NOMO-1 treated with DMSO at 0.1 percent for 48 hours (cell line): ENCODE results near the gene RNU5B-1.
"Not testable (repeated sequence)": the region's sequence is repeated elsewhere in the genome, so short reads cannot be mapped to it uniquely, and the experiment has no call there.

Experiments
- DNase-seq: peaks from one replicate; lab custom pipeline; 2025; ENCODE audit not compliant: unreplicated experiment; lab: John Stamatoyannopoulos, UW

Gene RNU5B-1

DNA sequence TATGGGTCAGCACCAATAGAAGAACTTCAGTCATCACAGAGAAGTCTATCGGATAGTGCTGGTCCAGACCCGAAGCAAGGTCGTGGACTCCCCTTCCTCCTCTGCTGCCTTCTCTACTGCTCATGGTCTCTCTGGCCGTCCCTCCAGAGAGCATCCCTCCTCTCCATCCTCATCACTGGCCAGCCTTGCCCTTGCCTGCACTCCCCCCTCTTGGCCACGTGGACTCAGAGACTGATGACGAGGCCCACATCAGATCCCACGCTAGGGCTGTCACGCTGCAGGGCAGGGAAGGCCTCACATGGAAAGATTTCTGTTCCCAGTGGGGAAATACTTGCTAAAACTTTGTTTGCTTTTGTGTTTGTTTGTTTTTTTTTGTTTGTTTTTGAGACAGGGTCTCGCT lies 38.0 kb downstream of the RNU5B-1 start:
- DNase-seq = no peak

DNA sequence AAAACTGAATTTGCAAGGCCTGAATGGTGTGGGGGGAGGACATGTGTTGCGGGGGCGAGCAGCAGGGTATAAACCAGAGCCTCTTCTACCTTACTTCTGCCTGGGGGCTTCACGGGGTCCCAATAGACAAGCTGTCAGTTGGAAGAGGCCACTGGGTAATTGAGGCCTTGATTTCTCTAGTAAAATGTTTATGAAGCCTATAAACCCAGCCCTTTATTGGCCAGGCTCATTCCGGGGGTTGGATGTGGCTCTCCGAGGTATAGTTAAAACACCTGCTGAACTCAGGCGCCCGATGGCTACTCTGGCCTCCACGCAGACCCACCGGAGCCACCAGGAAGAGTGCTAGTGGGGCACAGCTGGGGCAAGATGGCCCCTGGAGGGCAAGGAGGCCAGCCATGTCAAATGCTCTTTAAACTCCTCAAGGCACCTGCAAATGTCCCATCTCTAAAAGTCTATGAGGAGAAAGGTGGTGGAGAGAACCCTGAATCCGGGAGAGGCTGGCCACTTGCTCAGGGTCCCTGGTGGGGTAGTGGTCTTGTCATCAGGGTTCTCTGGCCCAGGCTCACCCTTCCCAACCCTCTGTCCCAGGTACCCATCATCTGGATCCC lies 39.0 kb downstream of the RNU5B-1 start:
- no peak for DNase-seq

DNA sequence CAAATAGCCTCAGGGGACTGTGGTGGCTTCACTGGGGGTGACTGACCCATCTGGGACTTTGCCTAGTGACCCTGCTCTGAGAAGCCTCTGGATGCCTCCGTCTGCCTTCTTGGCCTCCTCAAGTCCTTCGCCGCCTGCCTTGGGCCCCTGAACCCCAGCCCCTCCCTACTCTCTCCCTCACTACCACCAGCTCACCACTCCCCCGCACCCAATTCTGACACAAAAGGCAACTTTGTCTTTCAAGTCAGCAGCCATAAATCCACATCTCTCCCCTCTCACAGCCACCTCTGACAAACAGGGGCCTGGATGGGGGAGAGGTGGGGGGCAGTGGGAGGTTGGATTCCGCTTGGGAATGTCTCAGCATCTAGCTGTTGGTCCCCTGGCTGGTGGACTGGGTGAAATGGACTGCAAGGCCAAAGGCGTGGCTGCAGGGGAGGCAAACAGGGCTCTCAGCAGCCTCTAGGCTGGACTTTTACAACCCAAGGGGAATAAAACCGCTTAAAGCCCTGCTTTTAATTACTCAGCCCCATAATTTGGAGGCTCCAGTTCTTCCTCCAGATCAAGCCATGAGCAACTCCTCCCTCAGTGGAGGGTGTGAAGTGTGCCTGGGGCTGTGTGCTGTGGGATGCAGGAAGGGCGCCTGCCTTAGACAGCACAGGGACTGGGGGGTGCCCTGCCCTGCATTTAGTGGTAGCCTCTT lies 39.9 kb downstream of the RNU5B-1 start:
- DNase-seq = no peak

DNA sequence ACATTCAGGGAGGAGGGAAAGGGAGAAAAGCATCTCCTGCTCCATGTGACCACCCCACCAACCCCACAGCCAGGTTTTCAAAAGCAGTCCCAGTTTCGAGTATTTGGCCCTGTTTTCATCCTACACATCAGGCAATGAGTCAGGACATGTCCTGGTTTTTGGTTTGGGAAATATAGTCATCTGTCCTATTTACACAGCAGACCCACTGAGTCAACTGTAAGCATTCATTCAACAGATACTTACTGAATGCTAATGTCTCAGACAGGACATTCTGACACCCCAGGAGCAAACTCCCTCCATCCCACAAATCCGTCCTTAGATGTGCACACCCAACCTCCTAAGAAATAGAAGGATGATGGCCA lies 40.4 kb downstream of the RNU5B-1 start:
- DNase-seq = no peak

DNA sequence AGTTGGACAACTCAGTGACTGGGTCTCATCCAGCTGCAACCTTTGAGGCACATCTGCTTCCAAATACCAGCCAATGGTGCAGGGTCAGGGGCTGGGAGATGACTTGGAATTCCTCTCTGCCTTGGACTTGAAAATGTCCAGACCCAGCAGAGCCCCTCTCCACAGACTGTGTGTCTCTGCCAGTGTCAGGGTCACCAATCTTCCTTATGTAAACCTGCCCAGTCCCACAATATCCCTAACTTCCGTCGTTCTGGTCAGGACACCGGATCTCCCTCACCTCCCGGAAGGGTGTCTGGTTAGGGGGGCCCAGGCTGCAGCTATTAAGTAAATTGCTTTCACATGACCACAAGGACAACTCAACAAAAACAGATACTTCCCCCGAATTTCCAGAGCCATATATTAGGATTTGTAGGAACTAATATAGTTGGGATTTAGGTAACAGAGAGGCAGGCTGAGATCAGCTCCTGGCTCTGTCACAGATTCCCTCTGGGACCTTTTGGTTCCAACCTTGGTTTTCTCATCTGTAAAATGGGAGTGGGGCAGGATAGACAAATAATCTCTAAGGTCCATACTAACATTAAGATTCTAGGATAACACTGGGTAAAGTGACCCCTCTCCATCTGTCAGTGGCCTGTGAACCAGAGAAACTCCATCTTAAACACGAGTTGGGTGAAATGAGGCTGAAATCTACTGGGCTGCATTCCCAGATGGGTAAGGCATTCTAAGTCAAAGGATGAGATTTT lies 42.5 kb downstream of the RNU5B-1 start:
- DNase-seq = no peak

DNA sequence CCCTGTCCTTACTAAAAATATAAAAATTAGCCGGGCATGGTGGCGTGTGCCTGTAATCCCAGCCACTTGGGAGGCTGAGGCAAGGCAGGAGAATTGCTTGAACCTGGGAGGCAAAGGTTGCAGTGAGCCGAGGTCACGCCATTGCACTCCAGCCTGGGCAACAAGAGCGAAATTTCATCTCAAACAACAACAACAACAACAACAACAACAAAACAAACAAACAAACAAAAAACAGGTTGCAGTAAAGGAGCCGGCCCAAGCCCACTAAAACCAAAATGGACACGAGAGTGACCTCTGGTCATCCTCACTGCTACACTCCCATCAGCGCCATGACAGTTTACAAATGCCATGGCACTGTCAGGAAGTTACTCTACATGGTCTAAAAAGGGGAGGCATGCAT lies 43.3 kb downstream of the RNU5B-1 start:
- DNase-seq = not testable (repeated sequence)

DNA sequence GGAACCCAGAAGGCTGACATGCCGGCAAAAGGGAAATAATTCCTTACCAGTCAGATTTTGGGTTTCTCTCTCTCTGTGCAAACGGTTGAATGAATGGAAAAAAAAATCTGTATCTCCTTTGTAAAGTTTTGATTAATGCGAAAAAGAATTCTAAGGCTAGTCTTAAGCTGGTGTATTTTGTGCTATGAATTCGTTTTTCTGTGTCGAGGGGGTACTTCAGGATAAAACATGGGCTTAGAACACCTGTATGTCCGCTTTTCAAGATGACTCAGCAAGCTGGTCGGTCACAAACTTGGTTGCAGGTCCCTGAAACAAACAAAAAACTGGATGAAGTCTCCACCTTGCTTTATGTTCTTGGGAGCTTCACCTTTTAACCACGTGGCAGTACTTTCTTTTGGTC lies 44.9 kb downstream of the RNU5B-1 start:
- no peak for DNase-seq

DNA sequence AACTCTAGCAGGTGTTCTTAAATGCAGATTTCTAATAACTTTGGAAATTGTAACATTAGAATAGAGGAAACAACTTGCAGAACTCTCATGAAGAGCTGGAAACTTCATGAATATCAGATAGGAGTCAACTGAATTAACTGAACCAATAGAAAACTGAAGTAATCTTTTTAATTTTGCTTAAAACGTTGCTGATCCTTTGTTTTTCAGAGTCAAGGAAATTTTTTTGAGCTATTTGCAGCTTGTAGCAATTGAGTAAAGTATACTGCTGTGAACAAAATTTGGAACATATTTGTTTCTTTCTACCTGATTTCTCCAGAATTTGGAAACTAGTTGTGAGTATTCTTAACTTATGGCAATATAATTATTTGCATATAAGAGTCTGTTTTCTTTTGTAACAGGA lies 47.5 kb downstream of the RNU5B-1 start:
- DNase-seq = not testable (repeated sequence)
